ENCODE results near the gene PEX19.

DNA sequence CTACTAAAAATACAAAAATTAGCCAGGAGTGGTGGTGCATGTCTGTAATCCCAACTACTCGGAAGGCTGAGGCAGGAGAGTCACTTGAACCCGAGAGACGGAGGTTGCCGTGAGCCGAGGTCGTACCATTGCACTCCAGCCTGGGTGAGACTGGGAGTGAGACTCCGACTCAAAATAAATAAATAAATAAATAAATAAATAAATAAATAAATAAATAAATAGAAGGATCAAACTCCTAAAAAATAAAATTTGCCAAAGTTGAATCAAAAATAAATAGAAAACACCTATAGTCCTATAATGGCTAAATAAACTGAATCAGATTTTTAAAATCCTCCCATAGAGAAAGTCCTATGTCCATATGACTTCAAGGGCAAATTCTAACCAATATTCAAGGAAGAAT is 15.2 kb upstream of the PEX19 start:
- TF ChIP-seq TAF1 (IDR thresholded peaks at IDR 0.05; ENCODE audit: borderline replicate concordance, low read depth, low read length) (no peak), POLR2AphosphoS5 (IDR thresholded peaks at IDR 0.05; ENCODE audit: low read depth, low read length) (no peak)
